Inferior parietal cortex (tissue), 1 donor: Measurements from ENCODE around the gene ADGRG7.
"Not testable (repeated sequence)": the region's sequence is repeated elsewhere in the genome, so short reads cannot be mapped to it uniquely, and the experiment has no call there.

Experiments used
- DNase-seq: peaks from one replicate; pipeline ENCODE4 v3.0.0-alpha.2; 2016; ENCODE audit errors: extremely low spot score

Gene ADGRG7

GRCh38 chr3:100609305-100609704 is at the start of gene ADGRG7:
Gene ADGRG7 (plus strand): TSS chr3:100609601. CDS start chr3:100609857, 256 bp downstream.
- DNase-seq: no peak

- no peak for DNase-seq
These were observed 49.0 kb upstream of the ADGRG7 start for GRCh38 chr3:100560426-100560825.

DNA sequence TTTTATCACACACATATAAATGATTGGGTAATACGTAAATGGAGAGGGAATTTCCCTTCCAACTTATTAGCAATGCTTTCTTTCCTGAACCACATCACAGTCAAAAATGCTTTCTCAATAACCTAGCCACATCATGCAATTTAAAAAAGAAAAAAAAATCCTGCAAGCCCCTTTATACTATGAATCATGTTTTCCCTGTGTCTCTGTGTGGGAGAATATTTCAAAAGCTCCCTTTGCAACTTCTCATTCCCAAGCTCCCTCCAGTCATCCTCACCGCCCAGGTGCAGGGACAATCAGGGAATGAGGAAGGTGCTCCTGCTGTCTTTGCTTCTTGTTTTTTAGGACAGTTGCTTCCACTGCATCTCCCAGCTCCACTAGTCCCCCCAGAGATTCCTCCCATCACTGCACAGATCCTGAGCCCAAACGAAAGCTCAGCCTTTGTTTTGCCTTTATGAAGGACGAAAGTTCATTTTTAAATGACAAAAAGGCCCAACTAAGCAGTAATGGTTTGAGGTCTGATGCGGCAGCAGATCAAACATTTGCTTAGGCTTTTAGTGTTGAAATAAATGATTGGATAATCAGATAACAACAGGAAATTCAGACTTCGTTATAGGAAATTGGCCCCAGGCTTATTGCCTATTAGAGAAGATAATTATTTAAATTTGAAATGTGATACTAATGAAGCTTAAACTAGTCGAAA is 47.8 kb upstream of the ADGRG7 start:
- DNase-seq: no peak

GRCh38 chr3:100562224-100562857 is 47.1 kb upstream of the ADGRG7 start:
- no peak for DNase-seq

GRCh38 chr3:100563228-100563627 is 46.2 kb upstream of the ADGRG7 start:
- DNase-seq: no peak

- DNase-seq: no peak
These were observed 45.7 kb upstream of the ADGRG7 start for GRCh38 chr3:100563652-100564211.

GRCh38 chr3:100570811-100571210 is 38.6 kb upstream of the ADGRG7 start:
- DNase-seq: no peak

DNA sequence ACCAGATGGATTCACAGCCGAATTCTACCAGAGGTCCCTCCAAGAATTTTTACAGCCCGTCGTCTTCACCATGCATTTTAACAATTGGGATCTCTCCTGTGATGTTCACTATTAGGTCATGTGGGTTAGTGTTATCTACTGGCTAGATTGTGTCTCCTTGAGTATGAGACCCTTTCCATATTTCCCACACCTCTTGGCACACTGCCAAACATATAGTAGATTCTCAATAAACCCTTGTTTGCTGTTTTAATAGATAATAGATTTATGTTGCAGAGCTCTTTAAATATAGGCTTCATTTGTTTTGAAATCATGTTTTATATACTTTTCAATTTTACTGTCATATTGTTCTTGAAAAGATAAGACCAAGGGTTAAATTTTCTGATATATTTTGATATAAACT is 34.9 kb upstream of the ADGRG7 start:
- DNase-seq: no peak

DNA sequence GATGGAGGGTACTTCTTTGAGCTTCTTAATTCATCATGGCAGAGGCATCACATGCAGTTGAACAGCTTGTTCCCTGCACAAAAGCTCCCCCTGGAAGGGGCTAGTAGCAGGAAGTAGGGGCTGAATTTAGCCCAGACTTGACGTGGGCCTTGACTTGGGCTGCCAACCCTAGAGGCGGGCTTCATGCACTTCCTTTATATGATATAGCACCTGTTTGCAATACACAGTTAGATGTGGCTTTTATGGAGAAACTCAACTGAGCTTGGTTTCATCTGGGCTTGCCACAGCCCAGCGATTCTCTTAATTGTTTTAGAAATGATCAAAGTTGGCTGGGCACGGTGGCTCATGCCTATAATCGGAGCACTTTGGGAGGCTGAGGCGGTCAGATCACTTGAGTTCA is 33.7 kb upstream of the ADGRG7 start:
- no peak for DNase-seq

GRCh38 chr3:100577382-100578008 is 31.9 kb upstream of the ADGRG7 start:
- no peak for DNase-seq

DNA sequence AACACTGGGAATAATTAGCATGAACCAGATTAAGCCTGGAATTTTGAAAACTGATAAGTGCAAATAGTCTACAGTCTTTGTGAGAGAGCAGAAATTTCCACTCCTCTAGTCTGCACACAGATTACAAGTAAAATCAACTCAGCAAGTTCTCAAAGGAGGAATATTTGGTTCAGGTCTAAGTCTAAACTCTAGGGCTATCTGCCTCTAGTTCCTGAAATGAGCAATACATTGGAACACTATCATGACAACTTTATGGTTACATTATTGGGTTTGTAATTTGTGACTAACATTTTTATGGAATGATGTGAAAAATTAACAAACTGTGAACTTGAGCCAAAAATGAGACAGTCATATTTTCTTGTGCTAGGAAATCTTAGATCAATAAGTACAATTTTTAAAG is 30.8 kb upstream of the ADGRG7 start:
- DNase-seq: no peak

DNA sequence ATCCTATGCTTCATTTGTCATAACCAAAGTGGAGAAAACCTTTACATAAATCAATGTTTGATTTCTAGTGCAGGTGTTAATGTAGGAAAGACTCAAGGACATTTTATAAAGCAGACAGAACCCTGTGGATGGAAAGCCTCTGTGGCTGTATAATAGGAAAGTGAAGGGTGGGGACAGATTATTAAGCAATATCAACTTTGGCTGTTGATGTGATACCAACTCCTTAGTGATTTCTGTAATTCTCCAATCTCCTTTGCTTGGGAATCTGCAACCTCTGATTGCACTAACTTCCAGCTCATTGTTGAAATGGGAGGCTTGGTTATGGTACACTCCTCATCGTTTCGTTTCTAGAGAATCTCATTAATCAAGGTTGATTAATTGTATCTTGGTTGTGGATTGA is 29.3 kb upstream of the ADGRG7 start:
- DNase-seq: no peak

- DNase-seq: no peak
These were observed 27.8 kb upstream of the ADGRG7 start for GRCh38 chr3:100581650-100582049.

DNA sequence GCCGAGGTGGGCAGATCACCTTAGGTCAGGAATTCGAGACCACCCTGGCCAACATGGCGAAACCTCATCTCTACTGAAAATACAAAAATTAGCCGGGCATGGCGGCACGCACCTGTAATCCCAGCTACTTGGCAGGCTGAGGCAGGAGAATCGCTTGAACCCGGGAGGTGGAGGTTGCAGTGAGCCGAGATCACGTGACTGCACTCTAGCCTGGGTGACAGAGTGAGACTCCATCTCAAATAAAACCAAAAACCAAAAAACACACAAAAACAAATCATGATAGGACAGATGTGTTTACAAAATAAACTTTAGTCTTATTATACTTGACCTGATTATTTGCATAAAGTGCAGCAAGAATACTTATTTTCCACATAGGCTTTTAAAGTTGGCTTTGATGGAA is 27.2 kb upstream of the ADGRG7 start:
- not testable (repeated sequence) for DNase-seq

DNA sequence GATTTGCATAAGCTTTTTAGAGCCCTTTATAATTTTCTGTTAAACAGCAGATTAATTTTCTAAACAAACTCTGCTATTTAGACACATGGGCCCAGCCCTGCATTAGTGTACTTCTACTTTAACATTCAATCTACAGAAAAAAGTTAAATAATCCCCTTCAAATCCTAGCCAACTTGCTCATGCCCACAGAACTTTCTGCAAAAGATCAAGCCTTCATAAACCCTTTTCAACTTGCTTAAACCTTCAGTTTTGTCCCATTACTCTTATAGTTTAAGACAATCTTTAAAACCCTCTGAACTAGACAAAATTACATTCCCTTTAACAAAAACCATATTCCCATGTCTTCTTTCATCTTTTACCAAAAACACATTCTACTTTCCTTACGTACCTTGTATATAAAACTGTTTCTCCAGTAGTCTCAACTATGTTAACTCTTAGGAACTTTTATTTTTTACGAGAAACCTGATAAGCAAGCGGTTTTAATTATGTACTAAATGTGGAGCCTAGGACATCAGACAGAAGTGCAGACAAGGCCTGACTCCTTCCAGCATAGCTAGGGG is 25.2 kb upstream of the ADGRG7 start:
- no peak for DNase-seq

GRCh38 chr3:100586832-100587231 is 22.6 kb upstream of the ADGRG7 start:
- no peak for DNase-seq

DNA sequence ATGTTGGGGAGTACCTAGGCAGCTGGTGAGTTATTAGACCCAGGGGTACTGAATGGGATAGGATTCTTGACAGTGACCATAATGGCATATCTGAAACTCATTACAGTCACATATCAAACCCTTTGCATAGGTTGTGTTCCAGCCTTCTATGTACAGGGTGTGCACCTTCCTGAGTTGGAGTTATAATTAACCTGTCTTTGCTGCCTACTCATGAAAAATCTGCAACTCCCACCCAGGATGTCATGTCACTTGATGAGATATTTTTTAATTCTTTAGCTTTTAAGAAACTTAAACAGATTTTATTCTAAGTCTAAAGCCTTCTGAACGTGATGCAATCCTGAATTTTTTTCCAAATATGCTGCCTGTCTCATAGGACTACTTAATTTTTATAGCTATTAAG is 21.1 kb upstream of the ADGRG7 start:
- no peak for DNase-seq

DNA sequence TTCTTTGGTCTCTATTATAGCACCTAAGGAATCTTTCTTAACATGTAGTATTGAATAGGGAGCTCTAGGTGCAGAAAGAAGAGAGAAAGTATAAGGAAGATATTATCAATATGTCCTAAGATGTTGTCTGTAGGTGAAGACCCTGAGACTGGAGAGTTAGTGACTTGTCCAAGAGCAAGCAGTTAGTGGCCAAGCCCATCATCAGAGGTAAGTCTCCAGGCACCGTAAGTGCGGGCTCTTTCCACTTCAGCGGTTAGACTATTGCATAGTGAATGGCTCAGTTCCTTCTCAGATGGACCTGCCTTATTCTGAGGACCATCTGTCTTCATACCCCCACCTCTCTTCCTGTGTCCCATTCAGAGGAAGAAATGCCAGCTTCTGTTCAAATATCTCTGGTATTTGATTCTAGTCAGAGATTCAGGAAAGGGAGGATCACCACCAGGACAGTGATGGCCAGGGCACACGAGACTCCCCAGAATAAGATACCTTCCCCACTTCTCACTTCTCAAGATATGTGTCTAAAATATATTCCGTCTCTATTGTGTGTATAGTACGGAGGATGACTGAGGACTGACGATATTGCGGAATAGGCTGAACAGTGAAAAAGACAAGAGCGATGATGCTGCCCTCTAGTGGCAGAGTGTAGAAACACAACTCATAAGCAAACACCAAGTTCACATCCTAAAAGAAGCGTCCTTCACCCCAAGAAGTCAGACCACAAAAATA is 19.1 kb upstream of the ADGRG7 start:
- DNase-seq: peak; percentile 92

- DNase-seq: no peak
These were observed 18.6 kb upstream of the ADGRG7 start for GRCh38 chr3:100590840-100591147.

DNA sequence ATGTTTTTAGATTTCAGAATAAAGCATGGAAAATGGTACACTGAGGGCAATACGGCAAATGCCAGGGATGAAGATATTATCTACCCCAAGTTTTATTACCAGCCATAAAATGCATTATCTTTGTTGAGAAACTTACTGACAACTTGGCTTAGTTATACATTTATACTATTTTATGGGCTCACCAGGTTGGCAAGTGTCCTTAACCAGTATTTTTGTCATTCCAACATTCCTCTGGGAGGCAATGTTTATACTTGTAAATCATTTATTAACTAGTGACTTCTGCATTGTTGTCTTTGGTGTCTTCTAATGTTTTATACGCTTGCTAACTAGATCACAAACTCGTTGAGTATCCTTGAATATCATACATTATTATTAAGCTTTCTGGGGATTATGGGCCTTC is 18.0 kb upstream of the ADGRG7 start:
- no peak for DNase-seq

DNA sequence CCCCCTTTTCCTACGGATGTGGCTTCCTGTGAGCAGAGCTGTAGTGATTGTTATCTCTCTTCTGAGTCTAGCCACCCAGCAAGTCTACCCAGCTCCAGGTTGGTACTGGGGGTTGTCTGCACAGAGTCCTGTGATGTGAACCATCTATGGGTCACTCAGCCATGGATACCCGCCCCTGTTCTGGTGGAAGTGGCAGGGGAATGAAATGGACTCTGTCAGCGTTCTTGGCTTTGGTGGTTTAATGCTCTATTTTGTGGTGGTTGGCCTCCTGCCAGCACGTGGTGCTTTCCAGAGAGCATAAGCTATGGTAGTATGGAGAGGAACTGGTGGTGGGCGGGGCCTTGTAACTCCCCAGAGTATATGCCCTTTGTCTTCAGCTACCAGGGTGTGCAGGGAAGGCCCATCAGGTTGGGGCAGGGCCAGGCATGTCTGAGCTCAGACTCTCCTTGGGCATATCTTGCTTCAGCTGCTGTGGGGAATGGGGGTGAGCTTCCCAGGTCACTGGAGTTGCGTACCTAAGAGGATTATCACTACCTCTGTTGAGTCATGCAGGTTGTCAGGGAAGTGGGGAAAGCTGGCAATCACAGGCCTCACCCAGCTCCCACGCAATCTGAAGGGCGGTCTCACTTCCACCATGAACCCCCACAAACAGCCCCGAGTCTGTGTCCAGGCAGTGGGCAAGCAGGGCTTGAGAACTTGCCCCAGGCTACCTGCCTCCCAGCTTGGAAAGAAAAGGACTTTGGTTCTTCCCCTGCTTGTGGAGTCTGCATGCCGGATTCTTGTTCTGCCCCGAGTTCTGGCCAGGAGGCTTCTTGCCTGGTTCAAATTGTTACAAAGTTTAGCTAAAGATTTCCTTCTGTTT is 9.0 kb upstream of the ADGRG7 start:
- no peak for DNase-seq
